ENCODE data around the gene PSD.

- TF ChIP-seq EP300 (IDR thresholded peaks at IDR 0.05) (no peak), CTCF (IDR thresholded peaks at IDR 0.05) (no peak), POLR2A (IDR thresholded peaks at IDR 0.05) (no peak)
These were observed 45.4 kb upstream of the PSD start for GRCh38 chr10:102463983-102464382.
